Osteocyte (in vitro differentiated cells): ENCODE measurements around the gene PAK1. TPM values are rescaled to one million over a fixed set of nuclear protein-coding genes. Genes with fewer than 3 reads are reported as not detected.

Source experiments
- DNase-seq: peaks from one replicate; pipeline ENCODE4 v3.0.0; 2021; ENCODE audit warnings: mixed read lengths; ENCODE audit not compliant: unreplicated experiment; ENCODE audit errors: extremely low spot score
- H3K27ac Mint-ChIP-seq: one replicate; pipeline ENCODE4 v1.8.0; 2021; ENCODE audit warnings: mild to moderate bottlenecking, mixed read lengths; ENCODE audit not compliant: unreplicated experiment
- H3K27me3 Mint-ChIP-seq: one replicate; pipeline ENCODE4 v1.8.0; 2021; ENCODE audit warnings: mixed read lengths; ENCODE audit not compliant: unreplicated experiment
- H3K36me3 Mint-ChIP-seq: one replicate; pipeline ENCODE4 v1.8.0; 2021; ENCODE audit warnings: mixed read lengths; ENCODE audit not compliant: unreplicated experiment
- H3K4me1 Mint-ChIP-seq: one replicate; pipeline ENCODE4 v1.8.0; 2021; ENCODE audit warnings: mixed read lengths; ENCODE audit not compliant: unreplicated experiment
- H3K4me3 Mint-ChIP-seq: one replicate; pipeline ENCODE4 v1.8.0; 2021; ENCODE audit warnings: mild to moderate bottlenecking, moderate library complexity, mixed read lengths; ENCODE audit not compliant: unreplicated experiment
- H3K9me3 Mint-ChIP-seq: one replicate; pipeline ENCODE4 v1.8.0; 2021; ENCODE audit warnings: mixed read lengths; ENCODE audit not compliant: unreplicated experiment
- CTCF ChIP-seq: fragments of 200-600 bp; sonication (generic); IDR thresholded peaks from 2 replicates; pipeline ENCODE4 v1.5.0; 2021; ENCODE audit warnings: antibody characterized with exemption, mild to moderate bottlenecking, moderate library complexity
- total RNA-seq: library from RNA; stranded (reverse); gene quantifications from 2 replicates; pipeline ENCODE4 v1.2.1, GENCODE V29; 2021

PAK1 gene
- total RNA-seq, 1 donor from 2014 or later = 20.9 TPM

- Mint-ChIP-seq H3K4me3 (no peak overlapping the region), H3K36me3 (no peaks in the 10 kb centered on the region), H3K27ac (no peak overlapping the region), H3K9me3 (no peaks in the 10 kb centered on the region), H3K4me1 (peaks cover 9% of the 10 kb centered on the region), H3K27me3 (peaks cover 71% of the 10 kb centered on the region)
- TF ChIP-seq CTCF = no peak
- no peak for DNase-seq
Measured at GRCh38 chr11:77470971-77471370, 2.9 kb downstream of the PAK1 start.

GRCh38 chr11:77470504-77470903 lies 3.4 kb downstream of the PAK1 start:
- H3K9me3 Mint-ChIP-seq = no peaks in the 10 kb centered on the region
- H3K36me3 Mint-ChIP-seq = no peaks in the 10 kb centered on the region
- no peak overlapping the region for H3K27ac Mint-ChIP-seq
- no peak overlapping the region for H3K4me3 Mint-ChIP-seq
- TF ChIP-seq CTCF = no peak
- H3K27me3 Mint-ChIP-seq = peaks cover 71% of the 10 kb centered on the region
- peaks cover 9% of the 10 kb centered on the region for H3K4me1 Mint-ChIP-seq
- DNase-seq = no peak

- Mint-ChIP-seq H3K27ac (no peak overlapping the region), H3K9me3 (no peaks in the 10 kb centered on the region), H3K4me1 (peaks cover 5% of the 10 kb centered on the region), H3K36me3 (no peaks in the 10 kb centered on the region), H3K27me3 (peaks cover 69% of the 10 kb centered on the region), H3K4me3 (no peak overlapping the region)
- no peak for DNase-seq
- TF ChIP-seq CTCF = no peak
Measured at GRCh38 chr11:77468527-77468926, 5.4 kb downstream of the PAK1 start.

GRCh38 chr11:77467993-77468392 lies 5.9 kb downstream of the PAK1 start:
- no peak overlapping the region for H3K4me3 Mint-ChIP-seq
- H3K9me3 Mint-ChIP-seq = no peaks in the 10 kb centered on the region
- H3K27me3 Mint-ChIP-seq = peaks cover 70% of the 10 kb centered on the region
- H3K27ac Mint-ChIP-seq = no peak overlapping the region
- no peaks in the 10 kb centered on the region for H3K36me3 Mint-ChIP-seq
- H3K4me1 Mint-ChIP-seq = peaks cover 5% of the 10 kb centered on the region
- DNase-seq = no peak
- TF ChIP-seq CTCF = no peak

- Mint-ChIP-seq H3K27me3 (peaks cover 64% of the 10 kb centered on the region), H3K36me3 (no peaks in the 10 kb centered on the region), H3K9me3 (no peaks in the 10 kb centered on the region), H3K4me3 (no peak overlapping the region), H3K27ac (no peak overlapping the region), H3K4me1 (no peaks in the 10 kb centered on the region)
- TF ChIP-seq CTCF = no peak
- DNase-seq = no peak
Measured at GRCh38 chr11:77467233-77467632, 6.7 kb downstream of the PAK1 start.
